ENCODE data around the gene PEAR1.

- TF ChIP-seq POLR2AphosphoS5 (IDR thresholded peaks at IDR 0.05; ENCODE audit: insufficient read depth in 1 of 2, low read depth in 1 of 2) (peak in 1 of 2 donors; percentile 29), POLR2A (IDR thresholded peaks at IDR 0.05) (no peak)
Observed at GRCh38 chr1:156860113-156860627, 33.3 kb upstream of the PEAR1 start.
